ENCODE data around the gene SBNO1.

The SBNO1 gene

DNA sequence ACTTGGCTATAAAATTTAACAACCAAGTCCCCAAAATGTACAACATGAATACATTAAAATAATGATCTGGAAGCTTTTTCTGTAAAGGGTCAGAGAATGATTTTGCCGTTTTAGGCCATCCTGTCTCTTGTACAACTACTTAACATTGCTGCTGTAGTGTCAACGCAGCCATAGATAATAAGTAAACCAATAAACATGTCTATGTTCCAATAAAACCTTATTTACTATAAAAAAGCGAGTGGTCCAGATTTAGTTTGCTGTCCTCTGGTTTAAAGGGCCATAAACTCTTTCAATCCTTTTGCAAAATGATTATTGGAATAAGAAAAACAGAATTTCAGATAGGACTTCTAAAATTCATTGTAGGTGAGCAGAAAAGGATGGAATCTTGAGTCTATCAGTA, 29.2 kb downstream of the SBNO1 start:
- no peak for TF ChIP-seq SIN3A (IDR thresholded peaks at IDR 0.05; ENCODE audit: borderline replicate concordance, insufficient read depth, low read length)
- no peak for TF ChIP-seq TAF1 (IDR thresholded peaks at IDR 0.05; ENCODE audit: borderline replicate concordance, insufficient read depth, low read length)
- TF ChIP-seq, protein P1, sequence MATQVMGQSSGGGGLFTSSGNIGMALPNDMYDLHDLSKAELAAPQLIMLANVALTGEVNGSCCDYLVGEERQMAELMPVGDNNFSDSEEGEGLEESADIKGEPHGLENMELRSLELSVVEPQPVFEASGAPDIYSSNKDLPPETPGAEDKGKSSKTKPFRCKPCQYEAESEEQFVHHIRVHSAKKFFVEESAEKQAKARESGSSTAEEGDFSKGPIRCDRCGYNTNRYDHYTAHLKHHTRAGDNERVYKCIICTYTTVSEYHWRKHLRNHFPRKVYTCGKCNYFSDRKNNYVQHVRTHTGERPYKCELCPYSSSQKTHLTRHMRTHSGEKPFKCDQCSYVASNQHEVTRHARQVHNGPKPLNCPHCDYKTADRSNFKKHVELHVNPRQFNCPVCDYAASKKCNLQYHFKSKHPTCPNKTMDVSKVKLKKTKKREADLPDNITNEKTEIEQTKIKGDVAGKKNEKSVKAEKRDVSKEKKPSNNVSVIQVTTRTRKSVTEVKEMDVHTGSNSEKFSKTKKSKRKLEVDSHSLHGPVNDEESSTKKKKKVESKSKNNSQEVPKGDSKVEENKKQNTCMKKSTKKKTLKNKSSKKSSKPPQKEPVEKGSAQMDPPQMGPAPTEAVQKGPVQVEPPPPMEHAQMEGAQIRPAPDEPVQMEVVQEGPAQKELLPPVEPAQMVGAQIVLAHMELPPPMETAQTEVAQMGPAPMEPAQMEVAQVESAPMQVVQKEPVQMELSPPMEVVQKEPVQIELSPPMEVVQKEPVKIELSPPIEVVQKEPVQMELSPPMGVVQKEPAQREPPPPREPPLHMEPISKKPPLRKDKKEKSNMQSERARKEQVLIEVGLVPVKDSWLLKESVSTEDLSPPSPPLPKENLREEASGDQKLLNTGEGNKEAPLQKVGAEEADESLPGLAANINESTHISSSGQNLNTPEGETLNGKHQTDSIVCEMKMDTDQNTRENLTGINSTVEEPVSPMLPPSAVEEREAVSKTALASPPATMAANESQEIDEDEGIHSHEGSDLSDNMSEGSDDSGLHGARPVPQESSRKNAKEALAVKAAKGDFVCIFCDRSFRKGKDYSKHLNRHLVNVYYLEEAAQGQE (IDR thresholded peaks at IDR 0.05; ENCODE audit: insufficient read depth in 1 of 2, low read depth in 2 of 2, low read length in 2 of 2): no peak
- no peak for TF ChIP-seq FOXP2 (optimal IDR thresholded peaks at IDR 0.05; ENCODE audit: borderline replicate concordance, extremely low read depth, extremely low read length, insufficient read depth)
- TF ChIP-seq POLR2AphosphoS5 (IDR thresholded peaks at IDR 0.05; ENCODE audit: low read depth, low read length): no peak

DNA sequence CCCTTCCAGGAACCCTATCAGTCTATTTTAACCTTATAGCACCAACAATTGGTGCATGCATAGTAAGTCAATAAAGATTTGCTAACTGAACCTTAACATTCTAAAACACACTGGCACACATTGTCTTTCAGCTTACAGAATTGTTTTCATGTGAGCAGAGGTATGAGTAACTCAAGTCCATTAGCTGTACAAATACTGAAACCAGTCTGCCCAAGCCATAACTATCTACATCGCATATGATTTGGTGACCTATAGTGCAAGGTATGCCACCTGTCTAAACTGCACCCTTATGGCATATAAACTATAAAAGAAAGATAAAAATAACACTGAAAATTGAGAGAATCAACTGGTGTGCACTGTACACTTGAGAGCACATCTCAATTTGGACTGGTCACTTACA, 34.8 kb downstream of the SBNO1 start:
- TF ChIP-seq, protein P1 (IDR thresholded peaks at IDR 0.05; ENCODE audit: insufficient read depth in 1 of 2, low read depth in 2 of 2, low read length in 2 of 2): no peak
- TF ChIP-seq TAF1 (IDR thresholded peaks at IDR 0.05; ENCODE audit: borderline replicate concordance, insufficient read depth, low read length) (no peak), SIN3A (IDR thresholded peaks at IDR 0.05; ENCODE audit: borderline replicate concordance, insufficient read depth, low read length) (no peak), POLR2AphosphoS5 (IDR thresholded peaks at IDR 0.05; ENCODE audit: low read depth, low read length) (no peak), FOXP2 (optimal IDR thresholded peaks at IDR 0.05; ENCODE audit: borderline replicate concordance, extremely low read depth, extremely low read length, insufficient read depth) (no peak)

DNA sequence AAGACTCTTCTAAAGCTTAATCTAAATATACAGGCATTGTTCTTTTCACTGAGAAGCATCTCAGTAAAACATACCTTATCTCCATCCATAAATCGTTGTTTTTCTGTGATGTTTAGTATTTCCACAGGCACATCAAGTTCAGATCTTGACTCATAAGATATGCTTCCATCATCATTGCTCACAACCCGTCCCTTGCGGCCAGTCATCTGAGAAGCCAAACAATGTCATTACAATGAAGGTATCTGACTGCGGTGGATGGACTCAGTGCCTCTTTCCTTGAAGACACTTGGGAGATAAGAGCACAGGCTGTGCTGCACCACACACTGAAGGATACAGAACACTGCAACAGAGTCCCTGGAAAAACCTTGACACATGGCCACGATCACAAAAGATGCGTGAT, 44.8 kb downstream of the SBNO1 start:
- TF ChIP-seq, protein P1 (IDR thresholded peaks at IDR 0.05; ENCODE audit: insufficient read depth in 1 of 2, low read depth in 2 of 2, low read length in 2 of 2): no peak
- no peak for TF ChIP-seq TAF1 (IDR thresholded peaks at IDR 0.05; ENCODE audit: borderline replicate concordance, insufficient read depth, low read length)
- no peak for TF ChIP-seq FOXP2 (optimal IDR thresholded peaks at IDR 0.05; ENCODE audit: borderline replicate concordance, extremely low read depth, extremely low read length, insufficient read depth)

DNA sequence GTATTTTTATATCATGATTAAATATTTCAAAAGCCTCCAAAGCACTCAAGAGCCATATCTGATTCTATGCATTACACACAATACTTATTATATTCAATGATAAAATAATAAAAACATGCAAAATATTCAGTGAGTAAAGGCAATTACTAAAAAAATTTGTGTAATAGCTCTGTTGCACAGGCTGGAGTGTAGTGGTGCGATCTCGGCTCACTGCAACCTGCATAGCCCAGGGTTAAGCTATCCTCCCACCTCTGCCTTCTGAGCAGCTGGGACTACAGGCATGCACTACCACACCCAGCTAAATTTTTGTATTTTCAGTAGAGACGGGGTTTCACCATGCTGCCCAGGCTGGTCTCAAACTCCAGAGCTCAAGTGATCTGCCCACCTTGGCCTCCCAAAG, 45.4 kb downstream of the SBNO1 start:
- TF ChIP-seq, protein P1 (IDR thresholded peaks at IDR 0.05; ENCODE audit: insufficient read depth in 1 of 2, low read depth in 2 of 2, low read length in 2 of 2): no peak
- TF ChIP-seq POLR2AphosphoS5 (IDR thresholded peaks at IDR 0.05; ENCODE audit: low read depth, low read length): no peak
- no peak for TF ChIP-seq SIN3A (IDR thresholded peaks at IDR 0.05; ENCODE audit: borderline replicate concordance, insufficient read depth, low read length)
- no peak for TF ChIP-seq FOXP2 (optimal IDR thresholded peaks at IDR 0.05; ENCODE audit: borderline replicate concordance, extremely low read depth, extremely low read length, insufficient read depth)
- TF ChIP-seq TAF1 (IDR thresholded peaks at IDR 0.05; ENCODE audit: borderline replicate concordance, insufficient read depth, low read length): no peak

DNA sequence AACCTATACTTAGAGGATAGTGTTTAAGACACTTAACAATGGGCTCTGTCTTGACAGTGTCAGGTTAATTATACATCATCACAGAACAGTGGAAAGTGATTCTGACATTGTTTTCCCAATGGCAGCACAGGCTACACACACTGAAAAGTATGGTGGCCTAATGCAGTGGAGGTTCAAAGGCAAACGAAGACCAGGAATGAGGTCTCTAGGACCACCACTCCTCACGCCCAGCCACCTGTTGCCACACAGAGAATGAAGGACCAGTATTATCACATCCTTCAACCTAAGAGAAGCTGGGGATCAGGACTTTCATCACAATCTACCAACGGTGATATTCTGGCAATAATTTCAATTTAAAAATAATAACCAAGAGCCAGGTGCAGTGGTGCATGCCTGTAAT, 58.4 kb downstream of the SBNO1 start:
- TF ChIP-seq, protein P1 (IDR thresholded peaks at IDR 0.05; ENCODE audit: insufficient read depth in 1 of 2, low read depth in 2 of 2, low read length in 2 of 2): no peak
- TF ChIP-seq FOXP2 (optimal IDR thresholded peaks at IDR 0.05; ENCODE audit: borderline replicate concordance, extremely low read depth, extremely low read length, insufficient read depth) (no peak), SIN3A (IDR thresholded peaks at IDR 0.05; ENCODE audit: borderline replicate concordance, insufficient read depth, low read length) (no peak), POLR2AphosphoS5 (IDR thresholded peaks at IDR 0.05; ENCODE audit: low read depth, low read length) (no peak), TAF1 (IDR thresholded peaks at IDR 0.05; ENCODE audit: borderline replicate concordance, insufficient read depth, low read length) (no peak)
